DND-41 (cell line): ENCODE results near the gene MEGF9.

ENCODE experiments used
- CTCF ChIP-seq: IDR thresholded peaks from 2 replicates; pipeline ENCODE4 v1.5.1; 2012; ENCODE audit warnings: borderline replicate concordance, low read length, moderate library complexity, mild to moderate bottlenecking; ENCODE audit not compliant: poor library complexity, severe bottlenecking; ENCODE audit errors: extremely low read depth
- EZH2 ChIP-seq: IDR thresholded peaks from 3 replicates; pipeline ENCODE4 v1.6.1; 2012; ENCODE audit warnings: borderline replicate concordance, low read depth, mild to moderate bottlenecking, moderate library complexity, low read length, inconsistent platforms; ENCODE audit not compliant: severe bottlenecking

- TF ChIP-seq CTCF, result no peak
- no peak for TF ChIP-seq EZH2
Measured at GRCh38 chr9:120701248-120701647, 13.0 kb downstream of the MEGF9 start.
